KOPT-K1 (cell line): ENCODE data around the gene ST3GAL5.

Experiments used
- H3K27ac ChIP-seq: fragments of 200-600 bp; sonication (generic); 2 replicates; pipeline ENCODE4 v1.5.1; 2016; ENCODE audit warnings: antibody characterized with exemption, mild to moderate bottlenecking, low read depth, low read length; ENCODE audit not compliant: poor library complexity, severe bottlenecking
- H3K36me3 ChIP-seq: fragments of 200-600 bp; sonication (generic); 2 replicates; pipeline ENCODE4 v1.5.1; 2017; ENCODE audit warnings: antibody characterized with exemption, mild to moderate bottlenecking, low read length, moderate library complexity; ENCODE audit not compliant: insufficient read depth
- H3K9me3 ChIP-seq: fragments of 200-600 bp; sonication (generic); 2 replicates; pipeline ENCODE4 v1.5.1; 2017; ENCODE audit warnings: antibody characterized with exemption, low read length, mild to moderate bottlenecking; ENCODE audit not compliant: insufficient read depth, poor library complexity, severe bottlenecking

ST3GAL5 gene

DNA sequence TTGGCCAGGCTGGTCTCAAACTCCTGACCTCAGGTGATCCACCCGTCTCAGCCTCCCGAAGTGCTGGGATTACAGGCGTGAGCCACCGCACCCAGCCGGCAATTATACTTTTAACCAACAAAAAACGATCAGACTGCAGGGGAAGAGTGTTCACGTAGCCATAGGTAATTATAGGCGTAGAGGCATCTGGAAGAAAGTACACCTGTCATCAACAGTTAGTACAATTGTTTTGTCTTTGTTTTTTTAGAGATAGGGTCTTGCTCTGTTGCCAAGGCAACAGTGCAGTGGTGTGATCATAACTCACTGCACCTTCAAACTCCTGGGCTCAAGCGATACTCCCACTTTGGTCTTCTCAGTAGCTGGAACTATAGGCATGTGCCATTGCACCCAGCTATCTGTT, 20.0 kb downstream of the ST3GAL5 start:
- Histone ChIP-seq H3K27ac (no peak overlapping the region), H3K36me3 (no peaks in the 10 kb centered on the region), H3K9me3 (no peaks in the 10 kb centered on the region)

DNA sequence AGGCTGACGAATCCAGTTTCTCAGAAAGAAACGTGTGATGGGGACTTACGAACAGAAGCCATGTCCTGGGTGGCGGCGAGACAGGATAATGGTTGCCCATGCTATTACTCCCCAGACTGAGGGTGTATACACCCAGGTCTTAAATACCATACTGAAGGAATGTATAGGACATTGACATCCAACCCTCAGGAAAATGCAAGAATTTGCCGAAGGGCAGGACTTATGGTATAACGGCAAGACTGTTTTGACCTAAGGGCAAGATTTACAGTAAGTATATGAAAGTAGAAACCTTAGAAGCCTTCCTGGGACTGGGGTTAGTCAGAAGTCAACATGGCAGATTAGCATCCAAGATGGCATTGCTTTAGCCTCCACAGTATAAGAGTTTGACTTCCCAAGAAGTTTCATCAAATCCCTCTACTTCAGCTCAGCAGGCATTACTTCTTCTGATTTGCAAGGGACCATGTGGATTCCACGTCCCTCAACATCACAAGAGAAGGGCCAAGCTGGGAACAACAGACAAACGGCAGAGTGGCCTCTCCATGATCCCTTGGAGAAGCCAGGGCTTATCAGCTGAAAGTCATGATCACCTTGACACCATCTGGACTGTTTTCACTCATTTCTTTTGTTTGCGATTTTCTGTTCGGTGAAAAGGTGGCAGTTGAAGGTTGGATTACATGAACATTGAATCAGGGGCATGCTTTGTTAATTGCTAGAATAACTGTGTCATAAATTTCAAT, 21.1 kb downstream of the ST3GAL5 start:
- H3K27ac ChIP-seq = no peak overlapping the region
- H3K9me3 ChIP-seq = no peaks in the 10 kb centered on the region
- no peaks in the 10 kb centered on the region for H3K36me3 ChIP-seq

DNA sequence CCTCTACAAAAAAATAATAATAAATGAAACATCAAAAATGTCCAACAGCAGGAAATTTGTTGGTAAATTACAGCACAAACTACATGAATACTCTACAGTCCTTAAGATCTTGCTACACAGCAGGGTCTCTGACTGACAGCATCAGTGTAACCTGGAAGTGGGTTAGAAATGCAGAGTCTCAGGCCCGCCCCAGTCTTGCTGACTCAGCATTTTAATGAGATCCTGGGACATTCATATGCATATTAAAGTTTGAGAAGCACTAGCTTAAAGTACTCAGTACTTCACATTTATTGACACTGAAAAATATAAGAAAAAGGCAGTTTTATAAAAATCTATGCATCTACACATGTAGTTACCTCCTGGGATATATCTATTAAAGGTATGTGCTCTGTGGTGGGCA, 21.7 kb downstream of the ST3GAL5 start:
- H3K36me3 ChIP-seq = no peaks in the 10 kb centered on the region
- no peak overlapping the region for H3K27ac ChIP-seq
- H3K9me3 ChIP-seq = no peaks in the 10 kb centered on the region

DNA sequence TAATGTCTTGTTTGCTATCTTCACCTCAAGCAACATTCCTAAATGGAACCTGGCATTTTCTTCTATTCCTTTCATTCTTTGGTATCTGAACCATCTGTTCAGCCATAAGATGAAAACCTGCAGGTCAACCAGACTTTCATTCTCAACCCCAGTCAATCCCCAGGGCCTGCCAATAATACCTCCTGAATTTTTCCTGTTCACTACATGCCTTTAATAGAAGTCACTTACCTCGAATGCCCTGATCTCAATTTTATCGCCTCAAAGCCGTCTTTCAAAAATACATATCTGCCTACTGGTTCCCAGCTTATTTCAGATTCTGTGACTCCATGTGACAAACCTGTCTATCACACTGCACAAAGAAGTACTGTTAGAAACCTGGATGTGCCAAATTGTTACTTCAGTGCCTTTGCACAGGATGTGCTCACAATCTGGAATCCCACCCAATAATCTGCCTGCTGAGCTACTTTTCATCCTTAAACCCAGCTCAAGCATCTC, 22.6 kb downstream of the ST3GAL5 start:
- no peak overlapping the region for H3K27ac ChIP-seq
- no peaks in the 10 kb centered on the region for H3K9me3 ChIP-seq
- H3K36me3 ChIP-seq = no peaks in the 10 kb centered on the region

DNA sequence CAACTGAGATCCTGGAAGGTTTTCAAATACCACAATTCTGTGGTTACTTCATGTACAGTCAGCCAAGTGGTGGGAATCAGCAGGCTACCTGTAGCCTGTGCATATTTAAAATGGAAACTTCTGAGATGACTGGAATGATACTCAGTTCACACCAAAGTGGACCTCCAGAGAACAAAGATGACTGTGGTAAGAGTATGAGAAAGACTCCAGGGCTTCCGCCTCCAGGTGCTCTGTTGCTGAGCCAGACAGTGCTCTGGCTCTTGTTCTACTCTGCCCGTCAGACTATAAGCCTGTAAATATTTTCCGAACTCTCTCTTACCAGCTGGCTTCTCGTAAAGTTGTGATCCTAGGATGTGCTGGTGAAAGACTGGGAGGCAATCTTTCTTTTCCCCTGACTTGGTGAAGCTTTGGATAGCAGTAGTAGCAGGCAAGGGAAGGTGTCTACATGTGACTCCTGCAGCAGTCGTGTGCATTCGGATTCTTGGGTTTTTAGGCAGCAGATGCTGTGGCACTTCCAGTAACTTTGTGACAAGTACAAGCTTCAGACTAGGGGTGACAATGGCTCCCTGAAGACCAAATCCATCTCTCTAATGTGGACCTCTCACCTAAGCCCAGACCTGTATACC, 23.1 kb downstream of the ST3GAL5 start:
- Histone ChIP-seq H3K36me3 (peaks cover 2% of the 10 kb centered on the region; the same call in 1 of the 2 replicates), H3K27ac (no peak overlapping the region), H3K9me3 (no peaks in the 10 kb centered on the region)

DNA sequence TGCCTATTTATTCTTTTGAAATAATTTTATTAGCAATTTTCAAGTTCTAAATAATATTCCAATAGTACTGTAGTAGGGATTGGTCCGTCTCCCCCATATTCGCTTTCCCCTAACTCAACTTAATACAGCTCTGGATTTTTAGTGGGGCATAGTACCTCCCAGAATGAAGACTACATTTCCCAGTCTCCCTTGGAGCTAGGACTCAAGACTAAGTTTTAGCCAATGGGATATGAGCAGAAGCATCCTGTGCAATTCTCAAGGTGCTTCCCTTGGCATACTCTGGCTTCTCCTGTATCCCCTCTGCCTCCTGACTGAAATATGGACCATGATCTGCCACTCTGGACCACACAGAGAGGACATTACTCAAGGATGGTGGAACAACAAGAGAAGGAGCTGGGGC, 24.1 kb downstream of the ST3GAL5 start:
- H3K36me3 ChIP-seq = peaks cover 10% of the 10 kb centered on the region; the same call in 1 of the 2 replicates
- H3K9me3 ChIP-seq = no peaks in the 10 kb centered on the region
- no peak overlapping the region for H3K27ac ChIP-seq

DNA sequence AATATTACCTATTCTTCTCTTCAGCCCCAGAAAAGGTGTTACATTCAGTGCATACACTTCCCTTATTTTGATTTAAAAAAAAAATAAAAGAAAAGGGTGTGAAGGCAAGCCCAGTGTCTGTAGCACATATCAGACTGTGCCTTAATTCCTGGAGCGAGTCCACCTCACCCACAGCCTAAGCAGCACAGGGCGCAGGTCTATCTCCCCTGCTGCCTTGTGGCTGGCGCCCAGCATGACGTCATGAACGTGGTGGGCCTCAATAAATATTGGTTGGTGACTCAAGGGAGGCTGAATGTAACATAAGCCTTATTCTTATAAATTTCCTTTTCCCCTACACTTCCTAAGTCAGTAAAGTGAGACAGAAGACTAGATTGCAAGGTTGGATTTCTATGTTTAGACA, 26.4 kb downstream of the ST3GAL5 start:
- Histone ChIP-seq H3K36me3 (peaks cover 17% of the 10 kb centered on the region; the same call in 1 of the 2 replicates), H3K27ac (no peak overlapping the region), H3K9me3 (no peaks in the 10 kb centered on the region)

DNA sequence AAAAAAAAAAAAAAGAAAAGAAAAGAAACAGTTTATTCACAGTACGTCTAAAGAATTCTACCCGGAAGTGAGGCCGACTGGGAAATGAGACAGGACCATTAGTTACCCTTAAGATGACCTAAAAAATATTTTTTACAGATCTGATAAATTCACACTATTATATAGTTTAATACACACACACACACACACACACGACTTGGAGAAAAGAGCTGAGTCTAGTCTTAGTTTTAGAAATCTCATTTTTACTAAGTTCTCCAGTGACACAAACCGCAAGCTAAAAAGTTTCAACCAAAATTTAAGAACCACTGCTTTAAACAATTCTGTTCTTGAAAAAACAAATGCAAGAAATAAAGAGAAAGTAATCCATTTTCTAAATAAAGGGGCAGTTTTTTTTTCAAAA, 27.1 kb downstream of the ST3GAL5 start:
- peak overlapping the region; percentile 26 for H3K27ac ChIP-seq
- no peaks in the 10 kb centered on the region for H3K9me3 ChIP-seq
- H3K36me3 ChIP-seq = peaks cover 17% of the 10 kb centered on the region; the same call in 1 of the 2 replicates

DNA sequence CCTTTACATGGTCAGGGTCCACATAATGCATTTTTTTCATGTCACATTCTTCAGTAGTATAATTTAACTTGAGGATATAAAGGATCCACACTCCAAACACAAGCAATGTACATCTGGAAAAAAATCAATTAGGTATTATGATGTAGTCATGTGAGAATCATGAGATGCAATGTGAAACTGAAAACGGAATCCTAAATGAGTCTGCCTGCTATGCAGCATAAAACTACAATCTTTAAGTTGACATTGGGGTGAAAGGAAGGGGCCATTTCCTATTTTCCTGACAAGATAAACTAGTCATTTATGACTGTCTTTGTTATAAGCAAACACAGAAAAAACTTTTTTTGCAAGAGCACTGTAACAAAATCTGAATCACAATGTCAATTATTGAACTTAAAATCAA, 27.6 kb downstream of the ST3GAL5 start:
- Histone ChIP-seq H3K9me3 (peaks cover under 1% of the 10 kb centered on the region), H3K36me3 (peaks cover 17% of the 10 kb centered on the region; the same call in 1 of the 2 replicates), H3K27ac (peak overlapping the region; percentile 26)

DNA sequence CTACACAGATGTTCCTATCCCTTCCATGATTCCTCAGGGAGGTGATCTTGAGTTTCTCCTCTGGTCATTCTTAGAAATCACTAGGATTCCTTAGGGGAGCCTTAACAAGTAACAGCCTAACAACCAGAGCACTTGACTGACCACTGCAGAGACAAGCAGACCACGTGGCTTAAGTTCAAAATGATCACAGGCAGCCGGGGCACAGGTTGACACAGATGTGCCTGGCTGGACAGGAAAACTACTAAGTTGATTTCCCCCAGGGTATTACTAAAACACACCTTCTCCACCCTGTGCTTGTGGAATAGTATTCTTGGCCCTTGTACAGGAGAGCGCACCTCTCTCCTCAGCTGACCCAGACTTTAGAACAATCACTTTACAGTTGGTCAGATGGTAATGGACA, 29.9 kb downstream of the ST3GAL5 start:
- Histone ChIP-seq H3K36me3 (peaks cover 28% of the 10 kb centered on the region), H3K9me3 (peaks cover 16% of the 10 kb centered on the region), H3K27ac (no peak overlapping the region)

DNA sequence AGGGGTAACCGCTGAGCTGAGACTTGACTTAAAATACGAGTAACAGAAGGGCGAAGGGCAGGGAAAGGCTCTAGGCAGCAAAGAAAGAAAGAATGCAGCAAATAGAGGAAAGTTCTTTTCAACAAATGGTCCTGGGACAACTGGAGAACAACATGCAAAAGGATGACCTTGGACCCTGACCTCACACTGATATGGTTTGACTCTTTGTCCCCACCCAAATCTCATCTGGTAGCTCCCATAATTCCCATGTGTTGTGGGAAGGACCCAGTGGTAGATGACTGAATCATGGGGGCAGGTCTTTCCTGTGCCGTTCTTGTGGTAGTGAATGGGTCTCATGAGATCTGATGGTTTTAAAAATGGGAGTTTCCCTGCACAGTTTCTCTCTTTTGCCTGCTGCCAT, 33.9 kb downstream of the ST3GAL5 start:
- peaks cover 16% of the 10 kb centered on the region for H3K9me3 ChIP-seq
- H3K27ac ChIP-seq = peak overlapping the region; percentile 91
- peaks cover 25% of the 10 kb centered on the region; the same call in 1 of the 2 replicates for H3K36me3 ChIP-seq

DNA sequence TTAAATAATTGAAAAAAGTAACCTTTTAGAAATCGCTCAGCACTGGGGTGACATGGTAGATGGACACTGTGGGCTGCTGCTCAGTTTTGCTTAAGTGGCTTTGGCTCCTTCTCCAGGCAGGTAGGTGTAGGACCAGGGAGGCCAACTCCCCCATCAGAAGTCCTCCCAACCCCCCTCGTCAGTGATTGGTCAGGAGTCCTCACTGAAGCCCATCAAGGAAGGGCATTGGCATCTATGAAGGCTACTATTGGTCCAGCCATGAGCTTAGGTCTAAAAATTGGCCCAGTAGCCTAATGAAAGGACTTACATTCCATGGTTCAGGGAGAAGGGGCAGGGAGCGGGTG, 34.7 kb downstream of the ST3GAL5 start:
- H3K9me3 ChIP-seq = peaks cover 16% of the 10 kb centered on the region
- H3K36me3 ChIP-seq = peaks cover 22% of the 10 kb centered on the region; the same call in 1 of the 2 replicates
- H3K27ac ChIP-seq = peak overlapping the region; percentile 91

DNA sequence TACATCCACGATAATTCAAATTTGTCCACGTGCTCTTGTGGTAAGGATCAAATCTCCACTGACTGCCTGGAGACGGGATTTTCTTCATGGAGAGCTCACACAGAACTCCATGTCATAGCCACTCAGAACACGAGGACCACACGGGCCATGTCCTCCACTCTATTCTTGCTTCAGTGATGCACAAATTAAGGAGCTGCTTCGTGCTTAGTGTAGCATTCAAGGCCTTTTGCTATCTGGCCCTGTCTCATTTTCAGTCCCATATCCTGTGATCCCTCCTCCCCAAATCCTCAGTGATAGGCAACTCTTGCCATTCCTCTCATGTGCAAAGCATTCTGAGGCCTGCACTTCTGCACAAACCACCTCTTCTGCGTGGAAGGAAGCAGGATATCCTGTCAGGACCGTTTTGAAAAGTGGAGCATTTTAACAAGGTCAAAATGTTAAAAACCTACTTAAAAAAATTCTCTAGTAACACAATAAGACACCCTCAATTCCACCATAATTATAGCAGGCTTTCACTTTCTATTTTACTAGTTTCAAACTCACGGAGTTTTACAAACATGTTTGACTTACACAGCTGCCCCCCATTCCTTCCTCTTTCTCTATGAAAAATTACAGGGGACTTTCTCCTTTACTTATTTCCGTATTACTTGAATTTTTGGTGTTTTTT, 35.2 kb downstream of the ST3GAL5 start:
- Histone ChIP-seq H3K9me3 (peaks cover 16% of the 10 kb centered on the region), H3K36me3 (peaks cover 17% of the 10 kb centered on the region; the same call in 1 of the 2 replicates), H3K27ac (peak overlapping the region; percentile 91)

DNA sequence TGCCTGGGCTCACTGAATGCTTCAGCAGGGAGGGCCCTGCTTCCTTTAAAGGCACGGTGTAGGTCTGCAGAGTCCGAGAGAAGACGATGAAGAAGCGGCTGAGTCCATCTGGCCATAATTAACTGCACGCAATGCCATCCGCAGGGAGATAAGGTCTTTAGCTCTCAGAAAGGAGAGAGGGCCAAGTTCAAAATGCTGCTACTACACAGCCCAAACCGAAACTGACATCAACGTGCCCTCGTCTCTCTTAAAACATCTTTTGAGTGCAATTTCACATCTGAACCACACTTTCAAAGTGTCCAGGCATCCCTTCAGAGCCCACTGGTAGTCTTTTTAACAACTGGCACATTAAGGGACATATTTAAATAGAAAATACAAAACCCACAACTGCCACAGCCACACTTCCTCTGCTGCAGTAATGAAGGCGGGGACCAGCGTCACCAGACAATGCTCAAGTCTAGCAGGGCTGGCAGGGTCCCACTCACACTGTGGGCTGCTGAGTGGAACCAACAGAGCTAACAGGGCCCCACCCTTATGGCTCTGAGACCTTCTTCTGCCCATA, 35.8 kb downstream of the ST3GAL5 start:
- H3K36me3 ChIP-seq = peaks cover 16% of the 10 kb centered on the region; the same call in 1 of the 2 replicates
- H3K27ac ChIP-seq = peak overlapping the region; percentile 91
- H3K9me3 ChIP-seq = peaks cover 16% of the 10 kb centered on the region
